ENCODE results near the gene HAGHL. TPM values are rescaled to one million over a fixed set of nuclear protein-coding genes. Genes with fewer than 3 reads are reported as not detected.
A peak's percentile ranks its signal among the peaks of the same experiment; 100 is the strongest.

Gene HAGHL
- total RNA-seq, 1 donor from 2014 or later = 20.6 TPM

DNA sequence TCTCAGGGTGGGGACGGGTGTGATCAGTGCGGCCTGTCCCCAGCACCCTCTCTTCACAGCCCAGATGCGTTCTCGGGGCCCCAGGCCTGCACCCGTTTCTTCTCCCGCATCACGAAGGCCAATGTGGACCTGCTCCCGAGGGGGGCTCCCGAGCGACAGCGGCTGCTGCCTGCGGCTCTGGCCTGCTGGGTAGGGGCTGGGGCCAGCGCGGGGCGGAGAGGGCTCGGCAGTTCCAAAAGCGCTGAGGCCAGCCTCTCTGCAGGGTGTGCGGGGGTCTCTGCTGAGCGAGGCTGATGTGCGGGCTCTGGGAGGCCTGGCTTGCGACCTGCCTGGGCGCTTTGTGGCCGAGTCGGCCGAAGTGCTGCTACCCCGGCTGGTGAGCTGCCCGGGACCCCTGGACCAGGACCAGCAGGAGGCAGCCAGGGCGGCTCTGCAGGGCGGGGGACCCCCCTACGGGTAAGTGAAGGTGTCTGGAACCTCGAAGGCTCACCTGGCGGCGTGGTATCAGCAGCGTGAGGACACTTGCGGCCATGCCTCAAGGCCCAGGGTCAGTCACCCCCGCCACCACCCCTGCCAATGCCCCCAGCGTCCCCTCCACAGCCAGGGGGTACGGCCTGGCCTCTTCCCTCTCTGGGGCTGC, 38.1 kb downstream of the HAGHL start:
- Mint-ChIP-seq H3K4me1 (ENCODE audit: low read depth) (no peaks in the 10 kb centered on the region), H3K27ac (ENCODE audit: unreplicated experiment) (no peak overlapping the region), H3K36me3 (ENCODE audit: low read depth) (no peaks in the 10 kb centered on the region), H3K27me3 (ENCODE audit: low read depth) (peaks cover 1% of the 10 kb centered on the region), H3K9me3 (ENCODE audit: low read depth) (no peaks in the 10 kb centered on the region), H3K4me3 (ENCODE audit: unreplicated experiment) (no peak overlapping the region)
- TF ChIP-seq, protein P1, sequence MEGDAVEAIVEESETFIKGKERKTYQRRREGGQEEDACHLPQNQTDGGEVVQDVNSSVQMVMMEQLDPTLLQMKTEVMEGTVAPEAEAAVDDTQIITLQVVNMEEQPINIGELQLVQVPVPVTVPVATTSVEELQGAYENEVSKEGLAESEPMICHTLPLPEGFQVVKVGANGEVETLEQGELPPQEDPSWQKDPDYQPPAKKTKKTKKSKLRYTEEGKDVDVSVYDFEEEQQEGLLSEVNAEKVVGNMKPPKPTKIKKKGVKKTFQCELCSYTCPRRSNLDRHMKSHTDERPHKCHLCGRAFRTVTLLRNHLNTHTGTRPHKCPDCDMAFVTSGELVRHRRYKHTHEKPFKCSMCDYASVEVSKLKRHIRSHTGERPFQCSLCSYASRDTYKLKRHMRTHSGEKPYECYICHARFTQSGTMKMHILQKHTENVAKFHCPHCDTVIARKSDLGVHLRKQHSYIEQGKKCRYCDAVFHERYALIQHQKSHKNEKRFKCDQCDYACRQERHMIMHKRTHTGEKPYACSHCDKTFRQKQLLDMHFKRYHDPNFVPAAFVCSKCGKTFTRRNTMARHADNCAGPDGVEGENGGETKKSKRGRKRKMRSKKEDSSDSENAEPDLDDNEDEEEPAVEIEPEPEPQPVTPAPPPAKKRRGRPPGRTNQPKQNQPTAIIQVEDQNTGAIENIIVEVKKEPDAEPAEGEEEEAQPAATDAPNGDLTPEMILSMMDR (IDR thresholded peaks at IDR 0.05) = no peak
- DNase-seq (ENCODE audit: low spot score) = peak; percentile 91

GRCh38 chr16:765488-765865, 38.6 kb downstream of the HAGHL start:
- TF ChIP-seq, protein P1 (IDR thresholded peaks at IDR 0.05) = no peak
- Mint-ChIP-seq H3K4me3 (ENCODE audit: unreplicated experiment) (no peak overlapping the region), H3K36me3 (ENCODE audit: low read depth) (no peaks in the 10 kb centered on the region), H3K27me3 (ENCODE audit: low read depth) (peaks cover 1% of the 10 kb centered on the region), H3K9me3 (ENCODE audit: low read depth) (no peaks in the 10 kb centered on the region), H3K27ac (ENCODE audit: unreplicated experiment) (no peak overlapping the region), H3K4me1 (ENCODE audit: low read depth) (no peaks in the 10 kb centered on the region)
- DNase-seq (ENCODE audit: low spot score) = no peak

GRCh38 chr16:766008-766819, 39.3 kb downstream of the HAGHL start:
- TF ChIP-seq, protein P1 (IDR thresholded peaks at IDR 0.05) = no peak
- peaks cover 1% of the 10 kb centered on the region for H3K27me3 Mint-ChIP-seq (ENCODE audit: low read depth)
- no peaks in the 10 kb centered on the region for H3K4me1 Mint-ChIP-seq (ENCODE audit: low read depth)
- no peak overlapping the region for H3K27ac Mint-ChIP-seq (ENCODE audit: unreplicated experiment)
- peak; percentile 78 for DNase-seq (ENCODE audit: low spot score)
- no peaks in the 10 kb centered on the region for H3K36me3 Mint-ChIP-seq (ENCODE audit: low read depth)
- no peak overlapping the region for H3K4me3 Mint-ChIP-seq (ENCODE audit: unreplicated experiment)
- no peaks in the 10 kb centered on the region for H3K9me3 Mint-ChIP-seq (ENCODE audit: low read depth)

GRCh38 chr16:766820-767640, 40.1 kb downstream of the HAGHL start:
- Mint-ChIP-seq H3K27ac (ENCODE audit: unreplicated experiment) (no peak overlapping the region), H3K4me3 (ENCODE audit: unreplicated experiment) (no peak overlapping the region), H3K36me3 (ENCODE audit: low read depth) (no peaks in the 10 kb centered on the region), H3K4me1 (ENCODE audit: low read depth) (no peaks in the 10 kb centered on the region), H3K27me3 (ENCODE audit: low read depth) (peaks cover 1% of the 10 kb centered on the region), H3K9me3 (ENCODE audit: low read depth) (no peaks in the 10 kb centered on the region)
- TF ChIP-seq, protein P1 (IDR thresholded peaks at IDR 0.05) = no peak
- peak; percentile 93 for DNase-seq (ENCODE audit: low spot score)

GRCh38 chr16:767743-768235, 40.9 kb downstream of the HAGHL start:
- Mint-ChIP-seq H3K9me3 (ENCODE audit: low read depth) (no peaks in the 10 kb centered on the region), H3K4me3 (ENCODE audit: unreplicated experiment) (no peak overlapping the region), H3K27me3 (ENCODE audit: low read depth) (peaks cover 1% of the 10 kb centered on the region), H3K36me3 (ENCODE audit: low read depth) (no peaks in the 10 kb centered on the region), H3K4me1 (ENCODE audit: low read depth) (no peaks in the 10 kb centered on the region), H3K27ac (ENCODE audit: unreplicated experiment) (no peak overlapping the region)
- TF ChIP-seq, protein P1 (IDR thresholded peaks at IDR 0.05) = no peak
- no peak for DNase-seq (ENCODE audit: low spot score)
